ENCODE results near the gene HIKESHI.
"Not testable (repeated sequence)": the region's sequence is repeated elsewhere in the genome, so short reads cannot be mapped to it uniquely, and the experiment has no call there.

HIKESHI gene

DNA sequence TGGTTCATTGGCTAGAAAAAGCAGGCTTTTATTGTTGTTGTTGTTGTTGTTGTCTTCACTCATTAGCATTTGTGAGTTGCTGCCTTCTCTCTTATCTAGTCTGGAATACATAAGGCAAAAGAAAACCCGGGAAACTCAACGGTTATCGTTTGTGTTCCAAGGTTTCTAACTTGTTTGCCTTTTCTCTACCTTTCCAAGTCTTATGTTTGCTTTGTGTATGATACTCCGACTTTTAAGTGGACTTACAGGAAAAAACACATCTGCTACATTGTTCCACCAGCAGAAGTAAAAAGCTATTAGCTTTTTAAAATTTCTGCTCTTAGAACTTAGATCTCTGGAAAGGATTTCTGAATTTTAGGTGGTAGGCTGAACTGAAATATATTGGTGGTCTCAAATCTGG is 27.0 kb upstream of the HIKESHI start:
- no peak overlapping the region for H3K4me3 ChIP-seq (ENCODE audit: low read depth, low read length)
- no peak overlapping the region for H3K27ac ChIP-seq (ENCODE audit: low read depth, low read length)
- no peaks in the 10 kb centered on the region for H3K27me3 ChIP-seq (ENCODE audit: insufficient read depth, low read length)
- peaks cover 48% of the 10 kb centered on the region for H3K79me2 ChIP-seq (ENCODE audit: control insufficient read depth, insufficient read depth, low read length, unreplicated experiment)
- no peaks in the 10 kb centered on the region for H3K4me1 ChIP-seq (ENCODE audit: control insufficient read depth, insufficient read depth, low read length, unreplicated experiment)
- no peak overlapping the region for H2AFZ ChIP-seq (ENCODE audit: low read length, unreplicated experiment)
- H3K36me3 ChIP-seq (ENCODE audit: insufficient read depth, low read length) = peaks cover 35% of the 10 kb centered on the region

DNA sequence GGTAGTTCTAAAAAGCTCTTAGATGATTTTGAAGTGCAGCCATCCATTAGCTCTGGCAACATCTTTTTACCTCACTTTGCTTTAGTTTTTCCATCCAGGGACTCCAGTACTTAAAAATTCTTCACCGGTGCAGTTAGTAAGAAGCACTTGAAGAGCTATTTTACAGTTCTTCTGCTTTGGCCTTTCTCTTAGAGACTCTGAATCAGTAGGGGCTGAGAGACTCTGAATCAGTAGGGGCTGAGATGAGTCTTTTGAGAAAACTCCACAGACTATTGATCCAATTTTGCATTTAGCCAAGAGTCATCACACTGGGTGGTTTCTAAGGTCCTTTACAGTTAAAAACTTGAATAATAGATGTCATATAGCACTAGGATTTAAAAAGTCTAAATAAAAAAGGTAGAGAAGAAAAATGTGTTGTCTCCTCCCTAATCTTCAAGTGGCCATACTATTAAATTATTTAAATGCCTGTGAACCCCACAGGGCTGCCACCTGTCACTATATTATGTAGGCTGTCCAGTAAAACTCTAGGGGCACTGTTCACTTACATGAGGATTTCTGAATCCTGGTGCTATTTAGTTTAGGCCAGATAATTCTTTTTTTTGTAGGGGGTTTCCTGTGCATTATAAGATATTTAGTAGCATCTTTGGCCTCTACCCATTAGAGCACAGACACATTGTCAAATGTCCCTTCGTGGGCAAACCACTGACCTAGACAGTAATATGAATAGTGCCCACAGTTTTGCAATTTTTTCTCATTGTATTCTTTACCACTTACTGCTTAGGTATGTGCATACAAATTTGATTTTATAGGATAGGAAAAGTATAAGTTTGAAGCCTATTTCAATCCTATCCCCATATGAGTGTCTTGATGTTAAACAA is 26.3 kb upstream of the HIKESHI start:
- no peak overlapping the region for H2AFZ ChIP-seq (ENCODE audit: low read length, unreplicated experiment)
- no peaks in the 10 kb centered on the region for H3K4me1 ChIP-seq (ENCODE audit: control insufficient read depth, insufficient read depth, low read length, unreplicated experiment)
- H3K27ac ChIP-seq (ENCODE audit: low read depth, low read length) = no peak overlapping the region
- H3K27me3 ChIP-seq (ENCODE audit: insufficient read depth, low read length) = no peaks in the 10 kb centered on the region
- peaks cover 45% of the 10 kb centered on the region for H3K79me2 ChIP-seq (ENCODE audit: control insufficient read depth, insufficient read depth, low read length, unreplicated experiment)
- H3K4me3 ChIP-seq (ENCODE audit: low read depth, low read length) = no peak overlapping the region
- peaks cover 40% of the 10 kb centered on the region for H3K36me3 ChIP-seq (ENCODE audit: insufficient read depth, low read length)

DNA sequence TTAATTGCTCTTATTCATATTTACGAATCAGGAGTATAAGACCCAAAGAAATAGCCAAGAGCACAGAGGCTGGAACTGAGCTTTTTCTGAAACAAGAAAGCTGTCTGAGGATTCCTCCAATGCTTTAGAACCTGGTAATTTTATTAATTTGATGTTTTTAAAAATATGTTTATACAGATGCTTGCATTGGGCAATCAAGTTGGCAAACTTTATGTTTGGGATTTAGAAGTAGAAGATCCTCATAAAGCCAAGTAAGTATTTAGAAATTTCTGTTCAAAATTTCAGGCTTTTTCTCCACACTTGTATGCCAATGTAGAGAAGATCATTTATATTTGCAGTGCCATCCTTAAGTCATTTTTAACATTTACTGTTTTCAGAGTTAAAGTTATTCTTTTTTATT is 24.3 kb upstream of the HIKESHI start:
- H3K79me2 ChIP-seq (ENCODE audit: control insufficient read depth, insufficient read depth, low read length, unreplicated experiment) = peaks cover 33% of the 10 kb centered on the region
- no peak overlapping the region for H3K4me3 ChIP-seq (ENCODE audit: low read depth, low read length)
- peaks cover 40% of the 10 kb centered on the region for H3K36me3 ChIP-seq (ENCODE audit: insufficient read depth, low read length)
- H3K4me1 ChIP-seq (ENCODE audit: control insufficient read depth, insufficient read depth, low read length, unreplicated experiment) = no peaks in the 10 kb centered on the region
- H3K27me3 ChIP-seq (ENCODE audit: insufficient read depth, low read length) = no peaks in the 10 kb centered on the region
- H2AFZ ChIP-seq (ENCODE audit: low read length, unreplicated experiment) = no peak overlapping the region
- no peak overlapping the region for H3K27ac ChIP-seq (ENCODE audit: low read depth, low read length)

DNA sequence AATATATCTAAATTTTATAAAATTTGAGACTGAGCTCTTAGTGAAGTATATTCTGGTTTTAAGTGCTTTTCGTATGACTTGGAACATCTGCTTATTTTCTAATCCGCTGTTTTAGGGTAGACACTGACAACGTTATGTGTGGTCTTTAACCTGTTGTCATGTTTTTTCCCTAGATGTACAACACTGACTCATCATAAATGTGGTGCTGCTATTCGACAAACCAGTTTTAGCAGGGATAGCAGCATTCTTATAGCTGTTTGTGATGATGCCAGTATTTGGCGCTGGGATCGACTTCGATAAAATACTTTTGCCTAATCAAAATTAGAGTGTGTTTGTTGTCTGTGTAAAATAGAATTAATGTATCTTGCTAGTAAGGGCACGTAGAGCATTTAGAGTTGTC is 23.8 kb upstream of the HIKESHI start:
- peaks cover 40% of the 10 kb centered on the region for H3K36me3 ChIP-seq (ENCODE audit: insufficient read depth, low read length)
- no peak overlapping the region for H3K4me3 ChIP-seq (ENCODE audit: low read depth, low read length)
- H3K27ac ChIP-seq (ENCODE audit: low read depth, low read length) = no peak overlapping the region
- H3K27me3 ChIP-seq (ENCODE audit: insufficient read depth, low read length) = no peaks in the 10 kb centered on the region
- H3K4me1 ChIP-seq (ENCODE audit: control insufficient read depth, insufficient read depth, low read length, unreplicated experiment) = no peaks in the 10 kb centered on the region
- peaks cover 33% of the 10 kb centered on the region for H3K79me2 ChIP-seq (ENCODE audit: control insufficient read depth, insufficient read depth, low read length, unreplicated experiment)
- H2AFZ ChIP-seq (ENCODE audit: low read length, unreplicated experiment) = no peak overlapping the region

DNA sequence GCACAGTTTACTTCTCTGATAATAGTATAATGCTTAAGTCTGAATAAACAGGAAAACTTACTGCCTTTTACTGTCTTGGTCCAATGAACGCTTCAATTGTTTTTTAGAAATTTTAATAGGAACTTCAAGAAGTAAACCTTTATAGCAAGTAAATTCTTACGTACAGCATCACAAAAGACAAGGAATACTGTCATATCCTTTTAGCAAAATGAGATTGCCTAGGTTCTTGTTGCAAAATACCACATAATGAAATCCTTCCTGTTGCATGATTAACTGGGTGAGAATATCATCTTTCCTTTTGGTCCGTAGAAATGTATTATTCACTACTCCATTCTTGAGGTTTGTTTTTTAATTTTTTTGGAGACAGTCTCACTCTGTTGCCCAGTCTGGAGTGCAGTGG is 22.3 kb upstream of the HIKESHI start:
- H2AFZ ChIP-seq (ENCODE audit: low read length, unreplicated experiment) = no peak overlapping the region
- H3K36me3 ChIP-seq (ENCODE audit: insufficient read depth, low read length) = peaks cover 36% of the 10 kb centered on the region
- no peak overlapping the region for H3K27ac ChIP-seq (ENCODE audit: low read depth, low read length)
- H3K4me3 ChIP-seq (ENCODE audit: low read depth, low read length) = no peak overlapping the region
- H3K27me3 ChIP-seq (ENCODE audit: insufficient read depth, low read length) = no peaks in the 10 kb centered on the region
- no peaks in the 10 kb centered on the region for H3K4me1 ChIP-seq (ENCODE audit: control insufficient read depth, insufficient read depth, low read length, unreplicated experiment)
- H3K79me2 ChIP-seq (ENCODE audit: control insufficient read depth, insufficient read depth, low read length, unreplicated experiment) = peaks cover 18% of the 10 kb centered on the region

DNA sequence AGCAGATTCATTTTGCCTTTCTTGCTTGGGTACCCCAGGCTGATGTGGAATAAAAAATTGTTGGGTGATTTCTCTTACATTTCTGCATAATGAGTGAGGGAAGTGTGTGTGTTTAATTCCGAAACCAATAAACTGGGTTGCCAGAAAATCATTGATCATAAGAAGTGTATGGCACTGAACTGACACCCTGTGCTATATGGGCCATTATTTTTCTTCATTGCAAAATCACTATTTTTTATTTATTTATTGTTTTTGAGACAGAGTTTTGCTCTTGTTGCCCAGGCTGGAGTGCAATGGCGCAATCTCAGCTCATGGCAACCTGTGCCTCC is 14.6 kb upstream of the HIKESHI start:
- Histone ChIP-seq H3K4me1 (ENCODE audit: control insufficient read depth, insufficient read depth, low read length, unreplicated experiment) (peaks cover 4% of the 10 kb centered on the region), H3K27ac (ENCODE audit: low read depth, low read length) (no peak overlapping the region), H3K79me2 (ENCODE audit: control insufficient read depth, insufficient read depth, low read length, unreplicated experiment) (no peaks in the 10 kb centered on the region), H3K27me3 (ENCODE audit: insufficient read depth, low read length) (no peaks in the 10 kb centered on the region), H2AFZ (ENCODE audit: low read length, unreplicated experiment) (no peak overlapping the region), H3K36me3 (ENCODE audit: insufficient read depth, low read length) (no peaks in the 10 kb centered on the region), H3K4me3 (ENCODE audit: low read depth, low read length) (no peak overlapping the region)

DNA sequence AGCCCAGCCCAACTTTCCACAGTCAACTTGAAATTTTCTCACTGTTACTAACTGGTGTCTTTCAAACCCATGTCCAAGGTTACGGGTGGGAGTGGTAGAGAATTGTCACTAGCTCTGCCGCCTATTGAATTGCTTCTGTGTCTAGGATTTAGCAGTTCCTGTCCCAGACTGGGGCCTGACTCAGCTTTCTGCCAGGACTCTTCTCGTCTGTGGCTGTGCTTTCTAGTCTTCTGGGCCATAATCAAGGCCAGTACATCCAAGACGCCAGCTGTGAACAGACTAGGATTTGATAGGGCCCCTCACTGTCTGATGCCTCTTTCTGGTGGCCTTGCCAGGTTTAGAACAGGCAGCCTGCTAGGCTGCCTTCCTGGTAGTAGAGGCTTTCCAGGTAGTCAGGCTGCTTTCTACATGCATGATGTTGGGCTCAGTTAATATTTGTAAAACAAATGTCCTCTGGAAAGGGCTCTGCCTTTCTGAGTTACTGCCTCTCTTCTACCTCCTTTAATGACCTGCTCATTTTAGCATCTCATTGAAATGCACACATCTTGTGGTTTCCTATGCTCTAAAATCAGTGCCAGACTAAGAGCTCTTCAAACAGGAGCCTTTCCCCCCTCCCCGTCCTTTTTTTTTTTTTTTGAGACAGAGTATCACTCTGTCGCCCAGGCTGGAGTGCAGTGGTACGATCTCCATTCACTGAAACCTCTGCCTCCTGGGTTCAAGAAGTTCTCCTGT is 13.1 kb upstream of the HIKESHI start:
- no peak overlapping the region for H3K27ac ChIP-seq (ENCODE audit: low read depth, low read length)
- H2AFZ ChIP-seq (ENCODE audit: low read length, unreplicated experiment) = no peak overlapping the region
- H3K79me2 ChIP-seq (ENCODE audit: control insufficient read depth, insufficient read depth, low read length, unreplicated experiment) = no peaks in the 10 kb centered on the region
- H3K4me3 ChIP-seq (ENCODE audit: low read depth, low read length) = no peak overlapping the region
- H3K27me3 ChIP-seq (ENCODE audit: insufficient read depth, low read length) = no peaks in the 10 kb centered on the region
- peaks cover 4% of the 10 kb centered on the region for H3K4me1 ChIP-seq (ENCODE audit: control insufficient read depth, insufficient read depth, low read length, unreplicated experiment)
- no peaks in the 10 kb centered on the region for H3K36me3 ChIP-seq (ENCODE audit: insufficient read depth, low read length)

DNA sequence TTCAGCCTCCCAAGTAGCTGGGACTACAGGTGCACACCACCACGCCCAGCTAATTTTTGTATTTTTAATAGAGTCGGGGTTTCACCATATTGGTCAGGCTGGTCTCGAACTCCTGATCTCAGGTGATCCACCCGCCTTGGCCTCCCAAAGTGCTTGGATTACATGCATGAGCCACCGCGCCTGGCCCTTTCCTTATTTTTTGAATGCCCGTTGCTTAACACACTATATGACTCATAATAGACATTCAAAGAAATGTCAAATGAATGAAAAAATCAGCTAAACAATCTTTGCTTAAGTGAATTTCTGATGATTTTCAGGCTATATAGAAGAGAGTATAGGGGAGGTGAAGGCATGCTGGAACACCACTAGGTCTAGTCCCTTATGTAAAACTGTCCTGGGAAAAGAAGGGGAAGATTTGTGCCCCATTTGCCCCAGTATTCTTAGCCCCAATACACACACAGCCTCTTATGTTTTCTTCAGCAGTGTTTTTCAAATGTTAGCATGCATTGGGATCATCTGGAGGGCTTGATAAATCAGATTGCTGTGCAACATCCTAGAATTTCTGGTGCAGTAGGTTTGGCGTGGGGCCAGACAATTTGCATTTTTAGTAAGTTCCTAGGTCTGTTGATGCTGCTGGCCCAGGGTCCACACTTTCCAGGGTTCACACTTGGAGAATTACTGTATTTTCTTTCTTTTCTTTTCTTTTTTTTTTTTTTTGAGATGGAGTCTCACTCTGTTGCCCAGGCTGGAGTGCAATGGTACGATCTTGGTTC is 12.3 kb upstream of the HIKESHI start:
- H3K36me3 ChIP-seq (ENCODE audit: insufficient read depth, low read length); H3K27me3 ChIP-seq (ENCODE audit: insufficient read depth, low read length); H3K79me2 ChIP-seq (ENCODE audit: control insufficient read depth, insufficient read depth, low read length, unreplicated experiment); H3K4me3 ChIP-seq (ENCODE audit: low read depth, low read length); H3K27ac ChIP-seq (ENCODE audit: low read depth, low read length); H2AFZ ChIP-seq (ENCODE audit: low read length, unreplicated experiment); H3K4me1 ChIP-seq (ENCODE audit: control insufficient read depth, insufficient read depth, low read length, unreplicated experiment): not testable (repeated sequence)

DNA sequence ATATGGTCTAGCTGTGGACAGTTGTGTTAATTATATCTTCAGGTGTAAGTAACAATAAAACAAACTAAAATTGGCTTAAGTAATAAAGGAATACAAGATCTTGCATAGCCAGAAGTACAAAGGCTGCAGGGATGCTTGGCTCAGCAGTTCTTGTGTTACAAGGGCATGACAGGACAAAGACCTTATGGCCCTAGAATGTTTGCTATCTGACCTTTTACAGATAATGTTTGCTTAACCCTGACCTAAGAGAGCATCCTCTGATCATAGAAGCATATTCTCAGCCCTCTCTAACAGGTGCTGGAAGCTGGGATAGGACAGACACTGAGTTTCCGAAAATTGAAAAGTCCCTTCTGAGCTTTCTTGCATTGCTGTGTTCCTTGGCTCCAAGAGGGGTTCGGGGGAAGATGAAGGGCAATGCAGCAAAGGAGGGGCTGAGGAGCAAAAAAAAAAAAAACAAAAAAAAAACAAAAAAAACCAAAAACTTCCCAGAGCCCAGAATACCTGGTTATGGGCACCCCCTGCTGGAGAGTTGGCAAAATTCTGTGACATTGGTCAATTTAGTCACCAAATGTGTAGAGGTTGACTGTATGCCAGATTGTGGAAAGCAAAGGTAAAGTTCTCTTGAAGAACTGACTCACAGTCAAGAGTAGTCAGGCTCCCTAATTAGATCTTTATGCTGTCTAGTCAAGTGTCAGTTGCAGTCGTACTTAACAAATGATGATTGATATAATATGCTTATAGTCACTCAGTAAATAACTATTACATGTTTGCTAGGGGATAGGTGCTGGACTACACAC is 10.4 kb upstream of the HIKESHI start:
- Histone ChIP-seq H3K4me1 (ENCODE audit: control insufficient read depth, insufficient read depth, low read length, unreplicated experiment) (peaks cover 4% of the 10 kb centered on the region), H3K27me3 (ENCODE audit: insufficient read depth, low read length) (no peaks in the 10 kb centered on the region), H3K27ac (ENCODE audit: low read depth, low read length) (no peak overlapping the region), H3K36me3 (ENCODE audit: insufficient read depth, low read length) (no peaks in the 10 kb centered on the region), H3K4me3 (ENCODE audit: low read depth, low read length) (no peak overlapping the region), H2AFZ (ENCODE audit: low read length, unreplicated experiment) (no peak overlapping the region), H3K79me2 (ENCODE audit: control insufficient read depth, insufficient read depth, low read length, unreplicated experiment) (no peaks in the 10 kb centered on the region)

DNA sequence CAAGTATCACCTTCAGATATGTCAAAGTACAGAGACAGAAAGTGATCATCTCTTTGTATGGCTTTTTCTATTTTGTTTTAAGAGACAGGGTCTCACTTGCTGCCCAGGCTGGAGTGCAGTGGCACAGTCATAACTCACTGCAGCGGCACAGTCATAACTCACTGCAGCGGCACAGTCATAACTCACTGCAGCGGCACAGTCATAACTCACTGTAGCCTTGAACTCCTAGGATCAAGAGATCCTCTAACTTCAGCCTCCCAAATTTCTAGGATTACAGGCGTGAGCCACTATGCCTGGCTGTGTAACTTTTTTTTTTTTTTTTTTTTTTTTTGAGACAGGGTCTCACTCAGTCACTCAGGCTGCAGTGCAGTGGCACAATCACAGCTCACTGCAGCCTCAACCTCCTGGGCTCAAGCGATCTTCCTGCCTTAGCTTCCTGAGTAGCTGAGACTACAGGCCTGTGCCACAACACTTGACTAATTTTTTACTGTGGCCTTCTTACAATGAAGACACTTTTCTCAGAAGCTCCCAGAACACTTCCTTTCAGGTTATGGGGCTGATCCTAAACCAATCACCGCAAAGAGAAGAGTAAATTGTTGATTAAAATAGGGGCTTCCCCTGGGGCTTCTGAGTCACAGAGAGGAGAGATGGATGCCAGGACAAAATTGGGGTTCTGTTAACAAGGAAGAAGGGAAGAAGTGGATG is 9.0 kb upstream of the HIKESHI start:
- Histone ChIP-seq H2AFZ (ENCODE audit: low read length, unreplicated experiment) (no peak overlapping the region), H3K27ac (ENCODE audit: low read depth, low read length) (no peak overlapping the region), H3K36me3 (ENCODE audit: insufficient read depth, low read length) (no peaks in the 10 kb centered on the region), H3K79me2 (ENCODE audit: control insufficient read depth, insufficient read depth, low read length, unreplicated experiment) (no peaks in the 10 kb centered on the region), H3K4me3 (ENCODE audit: low read depth, low read length) (no peak overlapping the region), H3K4me1 (ENCODE audit: control insufficient read depth, insufficient read depth, low read length, unreplicated experiment) (peaks cover 4% of the 10 kb centered on the region), H3K27me3 (ENCODE audit: insufficient read depth, low read length) (no peaks in the 10 kb centered on the region)

All from ACC112 (cell line).